GM18511 (cell line): Measurements from ENCODE around the gene LRRC32.

Experiments used
- ATAC-seq: cut with Tn5 transposase; IDR thresholded peaks from one replicate; pipeline ENCODE4 v1.9.1; 2021; ENCODE audit warnings: mild to moderate bottlenecking, moderate library complexity; ENCODE audit not compliant: unreplicated experiment

The LRRC32 gene

DNA sequence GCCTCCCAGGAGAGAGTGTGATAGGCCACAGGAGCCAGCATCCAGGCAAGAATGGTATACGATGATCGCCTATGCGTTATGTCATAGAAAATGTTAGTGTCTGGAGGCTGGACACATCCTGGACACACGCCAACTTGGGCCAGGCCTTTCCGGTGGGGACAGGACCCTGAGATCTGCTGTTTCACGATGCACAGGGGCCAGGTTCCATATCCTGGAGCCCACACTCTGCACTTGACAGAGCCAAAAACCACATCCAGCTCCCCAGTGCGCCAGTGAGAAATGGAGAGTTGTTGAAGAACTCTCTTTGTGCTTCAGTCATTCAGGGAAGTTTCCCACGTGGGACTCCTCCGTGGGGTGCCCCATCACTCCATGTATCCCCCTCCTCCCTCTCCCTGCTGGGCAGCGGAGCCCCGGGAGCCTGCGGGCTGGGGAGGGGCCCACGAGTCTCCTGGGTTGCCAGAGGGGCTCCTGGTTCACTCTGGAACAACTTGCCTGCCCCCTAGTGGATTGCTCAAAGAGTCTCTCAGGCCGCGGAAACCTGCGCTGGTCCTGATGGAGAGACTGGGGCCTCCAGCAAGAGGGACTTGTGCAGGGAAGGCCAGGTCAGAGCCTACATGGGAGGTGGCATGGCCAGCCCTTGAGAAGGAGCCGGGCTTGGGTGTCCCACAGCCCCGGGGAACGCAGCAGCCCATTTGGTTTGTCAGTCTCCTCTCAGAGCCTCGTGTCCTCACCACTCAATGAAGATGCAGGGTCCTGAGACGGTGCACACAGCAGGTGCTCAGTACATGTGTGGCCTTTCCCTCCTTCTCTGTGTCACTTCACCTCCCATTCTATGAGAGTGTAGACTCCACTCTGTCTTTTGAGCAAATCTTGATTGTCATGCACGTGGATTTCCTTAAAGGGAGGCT lies 10.2 kb upstream of the LRRC32 start:
- ATAC-seq: peak; percentile 60

GRCh38 chr11:76678321-76678720 lies 7.8 kb upstream of the LRRC32 start:
- no peak for ATAC-seq

DNA sequence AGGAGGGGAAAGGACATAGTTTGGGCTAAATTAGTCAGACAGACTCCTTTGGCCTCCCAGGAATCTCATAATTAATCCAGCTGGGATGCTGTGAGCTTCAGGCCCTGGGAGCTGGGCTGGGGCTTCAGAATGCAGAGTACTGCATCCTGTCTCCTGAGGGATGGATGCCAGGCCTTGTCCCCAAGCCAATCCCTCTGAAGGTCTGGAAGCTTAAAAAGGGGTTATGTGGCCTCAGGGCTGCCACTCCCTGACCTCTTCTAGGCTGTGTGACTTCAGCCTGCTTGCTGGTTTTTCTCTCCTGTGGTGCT lies 6.9 kb upstream of the LRRC32 start:
- no peak for ATAC-seq

DNA sequence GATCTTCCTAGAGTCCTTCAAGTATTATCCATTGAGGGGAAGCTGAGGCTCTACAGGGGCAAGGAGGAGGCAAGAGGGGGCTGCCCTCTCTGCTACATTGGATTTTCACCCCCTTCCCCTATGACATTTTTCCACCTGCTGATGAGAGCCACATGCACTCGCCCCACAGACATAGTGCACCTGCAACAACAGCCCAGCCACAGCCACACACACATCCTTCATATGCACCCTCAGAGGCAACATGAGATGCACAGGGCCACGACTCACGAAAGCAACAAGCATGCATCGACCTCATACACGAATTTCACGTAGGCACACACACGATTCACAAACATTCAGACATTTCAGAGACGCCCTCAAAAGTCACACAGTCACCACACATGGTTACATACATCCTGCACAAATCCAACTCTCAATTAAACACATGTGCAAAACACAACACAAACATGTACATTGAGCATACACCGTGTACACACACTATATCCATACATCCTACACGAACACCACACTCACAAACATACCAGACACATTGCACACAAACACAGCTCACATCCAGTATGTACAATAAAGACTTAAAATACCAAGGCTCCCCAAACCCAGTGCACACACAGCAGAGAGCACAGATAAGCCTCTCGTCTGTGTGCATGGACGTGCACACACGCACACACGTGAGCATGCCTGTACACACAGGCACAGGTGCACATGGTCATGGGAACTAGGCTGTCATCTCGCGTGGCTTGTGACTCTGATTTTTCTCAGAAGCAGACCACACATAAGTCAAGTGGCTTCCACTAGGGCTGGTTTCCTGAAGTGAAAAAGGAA lies 6.3 kb upstream of the LRRC32 start:
- no peak for ATAC-seq

GRCh38 chr11:76674517-76675400 lies 4.2 kb upstream of the LRRC32 start:
- ATAC-seq: peak; percentile 51

DNA sequence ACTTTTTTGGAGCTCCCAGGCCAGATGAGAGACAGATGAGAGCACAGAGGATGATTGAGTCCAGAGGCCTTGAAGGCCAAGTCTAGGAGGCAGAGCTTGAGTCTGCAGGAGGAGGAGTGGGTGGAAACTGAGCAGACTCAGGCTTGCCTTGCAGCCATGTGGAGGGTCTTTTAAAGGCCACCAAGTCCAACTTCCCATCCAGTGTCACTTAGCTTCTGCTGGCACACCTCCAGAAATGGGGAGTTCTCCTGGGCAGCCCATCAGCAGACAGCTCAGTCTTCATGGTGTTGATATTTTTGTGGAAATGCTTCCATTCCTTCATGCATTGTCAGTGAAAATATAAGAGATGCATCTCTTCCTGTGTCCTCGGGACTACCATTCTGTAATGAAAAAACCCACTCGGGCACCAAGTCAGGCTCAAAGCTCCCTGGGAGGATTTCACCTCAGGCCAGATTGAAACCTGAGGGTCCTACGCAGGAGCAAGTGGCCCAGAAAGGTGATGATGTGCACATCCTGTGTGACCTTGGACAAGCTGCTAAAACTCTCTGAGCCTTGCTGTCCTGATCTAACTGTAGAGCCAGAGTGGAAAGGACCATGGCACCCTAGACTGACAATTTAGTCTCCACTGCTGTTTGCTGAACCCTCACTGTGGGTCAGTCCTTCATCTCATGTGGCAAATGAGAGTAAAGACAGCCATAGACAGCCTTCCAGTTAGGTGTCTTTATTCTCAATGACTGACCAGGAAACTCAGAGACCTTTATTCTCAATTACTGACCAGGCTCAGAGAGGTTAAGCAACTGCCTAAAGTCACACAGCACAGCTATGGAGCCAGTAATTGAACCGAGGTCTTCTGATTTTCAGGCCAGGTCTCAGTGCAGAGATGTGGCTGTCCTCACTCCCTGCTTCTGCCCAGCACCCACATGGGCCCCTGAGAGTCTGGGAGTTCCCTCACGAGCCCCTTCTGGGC lies 2.9 kb upstream of the LRRC32 start:
- peak; percentile 2 for ATAC-seq

DNA sequence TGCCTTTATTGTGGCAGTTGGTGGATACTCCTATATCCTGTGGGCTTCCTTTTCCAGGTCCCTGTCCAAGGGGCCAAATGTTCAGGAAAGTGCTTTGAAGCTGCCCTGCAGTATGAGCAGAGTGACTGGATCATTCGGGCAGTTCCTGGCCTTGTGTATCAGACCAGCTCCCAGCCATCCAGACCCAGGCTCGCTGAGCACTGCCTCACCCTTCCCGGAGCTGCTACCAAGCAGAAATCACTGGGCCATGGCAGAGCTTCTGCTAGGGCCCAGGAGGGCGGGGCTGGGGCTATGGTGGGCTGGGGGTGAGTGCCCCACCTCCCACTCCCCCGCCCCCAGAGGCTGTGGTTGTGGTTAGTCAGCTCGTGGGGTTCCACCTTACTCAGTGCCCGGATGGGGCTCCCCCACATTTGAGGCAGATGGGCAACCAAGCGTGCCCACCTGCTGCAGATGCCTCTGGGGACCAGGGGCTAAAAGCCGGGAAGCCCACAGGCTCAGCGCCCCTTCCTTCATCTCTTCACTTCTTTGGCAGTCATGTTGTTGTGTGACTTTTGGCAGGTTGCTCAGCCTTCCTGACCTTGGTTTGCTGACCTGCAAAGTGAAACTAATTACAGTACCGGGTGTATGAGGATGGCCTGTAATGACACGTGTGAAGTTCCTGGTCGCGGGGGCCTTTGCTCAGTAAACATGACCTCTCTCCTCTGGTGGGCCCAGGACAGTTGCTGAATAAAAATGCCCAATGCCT lies 2.1 kb upstream of the LRRC32 start:
- ATAC-seq: peak; percentile 69

GRCh38 chr11:76671626-76672309 lies 1.2 kb upstream of the LRRC32 start:
- no peak for ATAC-seq

DNA sequence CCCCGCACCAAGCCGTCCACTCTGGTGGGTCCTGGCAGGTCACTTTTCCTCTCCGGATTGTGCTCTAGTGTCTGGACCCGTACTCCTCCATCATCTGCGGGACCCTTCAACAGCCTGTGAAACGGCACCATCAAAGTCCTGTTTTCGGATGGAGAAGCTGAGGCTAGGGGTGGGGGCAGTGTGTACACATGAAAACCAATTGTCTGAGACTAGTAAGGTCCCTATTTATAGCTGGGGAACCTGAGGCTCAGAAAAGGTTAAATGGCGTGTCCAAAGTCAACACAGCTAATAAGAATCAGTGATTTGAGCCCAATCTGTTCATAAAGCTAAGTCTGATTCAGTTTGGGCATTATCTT lies 668 bp upstream of the LRRC32 start:
- no peak for ATAC-seq

DNA sequence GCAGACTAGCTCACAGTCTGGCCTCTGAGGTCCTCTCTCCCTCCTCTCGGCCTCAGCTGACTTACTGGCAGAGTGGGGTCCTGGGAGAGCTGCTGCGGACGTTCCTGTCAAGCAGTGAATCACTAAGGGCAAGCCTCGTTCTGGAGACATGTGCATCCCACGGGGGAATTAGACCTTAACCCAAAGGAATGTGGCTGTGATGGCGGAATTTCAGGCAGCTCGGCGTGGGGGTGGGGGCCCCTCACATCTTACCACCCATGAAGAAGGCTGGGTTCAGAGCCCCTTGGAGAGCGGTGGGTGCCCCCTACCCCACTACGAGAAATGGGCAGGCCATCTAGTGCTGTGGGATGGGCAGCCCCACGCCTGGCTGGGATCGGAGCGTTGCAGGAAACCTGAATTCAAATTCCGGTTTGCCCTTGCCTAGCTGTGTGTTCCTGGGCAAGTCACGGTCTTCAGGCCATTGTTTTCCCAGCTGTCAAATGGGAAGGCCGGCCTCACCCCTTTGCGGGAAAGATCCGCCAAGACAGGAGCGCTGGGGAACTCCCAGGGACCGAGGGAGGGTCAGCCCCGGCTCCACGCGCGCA lies 554 bp downstream of the LRRC32 start:
- ATAC-seq: no peak

- no peak for ATAC-seq
Observed at GRCh38 chr11:76668362-76669155, 2.0 kb downstream of the LRRC32 start.

DNA sequence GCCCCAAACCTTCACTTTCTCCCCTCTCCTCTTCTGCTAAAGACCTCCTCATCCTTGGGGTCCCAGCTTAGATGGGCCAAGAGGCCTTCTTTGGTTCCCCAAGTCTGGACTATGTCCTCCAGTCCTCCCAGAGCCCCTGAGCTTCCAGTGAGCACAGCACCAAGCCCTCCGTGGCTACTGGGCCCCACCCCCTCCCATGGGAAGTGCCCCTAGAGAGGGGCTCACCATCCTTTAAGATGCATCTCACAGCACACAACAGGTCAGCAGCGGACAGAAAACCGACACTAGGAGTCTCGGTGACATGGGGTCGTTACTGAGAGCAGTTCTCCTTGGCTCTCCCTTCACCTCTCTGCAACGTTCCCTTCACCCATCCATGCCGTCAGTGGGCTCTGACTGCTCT lies 2.7 kb downstream of the LRRC32 start:
- no peak for ATAC-seq

GRCh38 chr11:76667271-76667818 lies 3.2 kb downstream of the LRRC32 start:
- ATAC-seq: no peak

DNA sequence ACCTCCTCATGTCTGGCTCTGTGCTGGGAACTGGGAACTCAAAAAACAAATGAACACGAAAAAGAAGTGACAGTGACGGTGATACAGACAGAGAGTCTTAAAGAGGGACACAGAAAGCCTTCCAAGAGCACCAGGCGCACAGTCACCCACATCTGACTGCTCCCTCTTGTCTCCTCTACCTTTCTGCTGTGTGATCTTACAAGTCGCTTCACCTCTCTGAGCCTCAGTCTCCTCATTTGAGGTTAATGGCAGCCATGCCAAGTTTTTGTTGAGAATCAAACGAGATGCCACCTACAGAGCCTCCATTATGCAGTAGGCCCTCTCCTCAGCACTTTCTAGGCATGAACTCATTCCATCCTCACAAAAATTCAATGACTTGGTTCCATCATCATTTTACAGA lies 3.7 kb downstream of the LRRC32 start:
- no peak for ATAC-seq

- ATAC-seq: no peak
Observed at GRCh38 chr11:76666408-76666807, 4.1 kb downstream of the LRRC32 start.

DNA sequence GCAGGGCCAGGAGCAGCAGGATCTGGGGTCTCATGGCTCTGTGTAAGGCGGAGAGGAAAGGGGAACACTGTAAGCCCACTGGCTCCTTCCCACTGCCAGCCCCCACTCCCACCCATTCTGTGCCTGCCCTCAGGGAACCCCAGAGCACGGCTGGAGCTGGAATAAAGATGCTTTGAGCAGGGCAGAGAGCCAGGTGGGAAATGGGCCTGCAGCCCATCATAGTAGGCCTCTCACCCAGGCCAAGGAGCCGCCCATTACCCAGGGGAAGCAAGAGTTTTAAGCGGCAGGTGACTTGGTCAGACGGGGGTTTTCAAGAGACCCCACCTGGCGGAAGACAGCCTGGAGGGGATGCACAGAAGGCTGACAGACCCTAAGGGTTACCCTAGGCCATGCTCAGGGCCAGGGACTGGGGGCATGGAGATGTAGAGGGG lies 4.6 kb downstream of the LRRC32 start:
- no peak for ATAC-seq

DNA sequence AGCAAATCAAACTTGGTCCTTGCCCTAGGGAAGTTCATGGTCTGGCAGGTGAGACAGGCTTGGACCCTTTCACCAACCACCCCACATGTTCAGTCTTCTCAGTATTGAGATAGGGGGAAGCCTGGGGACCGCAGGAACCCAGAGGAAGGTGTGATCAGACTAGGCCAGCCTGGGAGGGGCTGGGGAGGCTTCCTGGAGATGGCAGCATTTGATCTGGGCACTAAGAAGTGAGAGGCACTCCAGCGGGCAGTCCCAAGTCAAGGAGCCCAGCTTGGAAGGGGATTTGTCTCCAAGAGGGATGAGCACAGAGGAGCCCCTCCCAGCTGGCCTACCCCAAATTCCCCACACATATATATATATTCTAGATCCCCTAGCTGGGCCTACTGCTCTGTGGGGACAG lies 5.4 kb downstream of the LRRC32 start:
- ATAC-seq: no peak
